GM21619 (cell line): ENCODE results near the gene PGF.
"Not testable (repeated sequence)": the region's sequence is repeated elsewhere in the genome, so short reads cannot be mapped to it uniquely, and the experiment has no call there.

ENCODE experiments used
- ATAC-seq: cut with Tn5 transposase; IDR thresholded peaks from one replicate; pipeline ENCODE4 v1.9.1; 2021; ENCODE audit not compliant: unreplicated experiment

Gene PGF

GRCh38 chr14:74945261-74945851 is 10.0 kb downstream of the PGF start:
- ATAC-seq: no peak

DNA sequence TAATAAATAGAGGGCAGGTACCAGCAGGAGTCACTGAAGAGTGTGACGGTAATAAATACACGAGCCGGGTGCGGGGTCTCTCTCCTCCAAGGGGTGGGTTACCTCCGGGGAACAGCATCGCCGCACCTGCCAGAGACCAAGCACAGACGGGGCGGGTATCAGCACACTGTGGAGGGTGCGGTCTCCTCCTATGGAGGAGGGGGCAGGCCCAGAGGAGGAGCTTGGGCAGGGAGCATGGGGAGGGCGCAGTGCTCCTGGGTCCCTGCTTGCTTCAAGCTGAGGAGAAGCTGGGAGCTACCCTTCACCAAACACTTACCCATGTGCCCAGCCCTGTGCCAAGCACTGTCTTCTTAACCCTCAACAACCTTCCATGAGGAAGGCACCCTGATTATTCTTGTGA is 12.8 kb downstream of the PGF start:
- no peak for ATAC-seq

GRCh38 chr14:74942181-74942580 is 13.2 kb downstream of the PGF start:
- ATAC-seq: no peak

GRCh38 chr14:74941676-74942097 is 13.7 kb downstream of the PGF start:
- ATAC-seq: no peak

DNA sequence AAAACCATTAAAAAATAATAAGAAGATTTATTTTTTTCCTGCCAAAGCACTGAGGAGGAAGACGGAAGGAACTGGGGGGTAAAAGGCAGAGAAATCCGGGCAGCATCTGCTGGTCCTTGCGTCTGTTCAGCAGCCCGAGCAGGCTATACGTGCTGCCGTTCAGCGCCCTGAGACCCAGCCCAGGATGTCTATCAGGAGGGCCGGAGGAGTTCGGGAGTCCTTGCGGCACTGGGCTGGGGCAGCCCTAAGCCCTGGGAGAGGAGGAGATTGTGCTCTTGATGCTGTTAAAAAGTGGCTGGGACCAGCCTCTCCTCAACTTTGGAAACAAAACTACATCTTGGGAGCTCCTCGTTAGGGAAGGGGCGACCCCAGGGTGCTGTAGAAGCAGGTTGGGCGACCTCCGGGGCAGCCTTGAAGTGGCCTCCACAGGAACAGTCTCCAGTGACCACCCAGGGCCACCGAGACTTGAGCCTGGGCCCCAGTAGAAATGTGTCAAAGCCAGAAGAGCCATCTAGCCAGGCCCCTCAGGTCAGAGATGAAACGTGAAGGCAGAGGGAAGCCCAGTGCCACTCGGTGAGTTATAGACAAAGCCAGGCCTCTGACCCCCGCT is 14.3 kb downstream of the PGF start:
- no peak for ATAC-seq

GRCh38 chr14:74938531-74939495 is 16.6 kb downstream of the PGF start:
- ATAC-seq: no peak

- ATAC-seq: no peak
Measured at GRCh38 chr14:74937171-74937570, 18.2 kb downstream of the PGF start.

GRCh38 chr14:74936731-74937130 is 18.7 kb downstream of the PGF start:
- no peak for ATAC-seq

DNA sequence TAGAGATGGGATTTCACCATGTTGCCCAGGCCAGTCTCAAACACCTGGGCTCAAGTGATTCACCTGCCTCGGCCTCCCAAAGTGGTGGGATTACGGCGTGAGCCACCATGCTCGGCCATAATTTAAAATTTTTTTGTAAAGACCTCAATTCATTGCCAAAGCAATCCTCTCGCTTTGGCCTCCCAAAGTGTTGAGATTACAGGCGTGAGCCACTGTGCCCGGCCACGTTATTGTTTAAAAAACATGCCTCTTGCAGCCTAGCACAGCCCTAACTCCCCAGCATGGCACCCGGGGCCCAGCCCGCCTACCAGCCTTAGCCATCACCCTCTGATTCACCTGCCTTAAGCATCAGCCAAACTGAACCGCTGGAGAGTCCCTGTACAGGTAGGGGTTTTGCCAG is 19.2 kb downstream of the PGF start:
- ATAC-seq: no peak

DNA sequence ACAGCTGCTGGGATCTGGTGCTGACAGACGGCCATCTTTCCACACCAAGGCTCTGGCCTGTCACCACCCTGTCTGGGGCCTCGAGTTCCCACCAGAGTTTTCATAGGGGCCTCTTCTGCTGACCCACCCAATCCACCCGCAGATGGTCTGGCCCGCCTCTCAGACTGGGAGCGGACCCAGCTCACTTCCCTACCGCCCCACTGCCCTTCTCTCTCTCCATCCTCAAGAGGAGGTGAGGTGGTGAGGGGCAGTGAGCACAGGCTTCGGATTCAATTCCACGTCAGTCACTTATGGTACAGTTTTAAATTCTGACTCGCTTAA is 20.1 kb downstream of the PGF start:
- no peak for ATAC-seq

- ATAC-seq: no peak
Measured at GRCh38 chr14:74934476-74935359, 20.7 kb downstream of the PGF start.

DNA sequence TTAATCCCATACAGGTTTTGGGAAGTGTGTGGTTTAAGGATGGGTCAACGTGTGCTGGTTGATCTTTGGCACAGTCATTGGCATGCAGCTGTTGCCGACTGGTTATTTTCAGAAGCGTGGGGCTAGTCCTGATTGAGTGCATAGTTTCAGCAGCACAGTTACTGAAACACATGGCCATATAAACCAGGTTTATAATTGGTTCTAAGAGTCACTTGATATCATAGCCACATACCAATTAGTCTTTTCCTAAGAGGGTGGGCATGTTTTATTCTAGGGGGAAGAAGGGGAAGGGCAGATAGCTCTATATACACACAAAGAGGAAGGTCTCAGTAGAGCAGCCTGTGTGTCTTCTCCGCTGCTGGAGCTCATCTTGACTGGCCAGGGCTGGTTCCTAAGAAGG is 21.4 kb downstream of the PGF start:
- ATAC-seq: no peak

GRCh38 chr14:74932936-74933335 is 22.5 kb downstream of the PGF start:
- not testable (repeated sequence) for ATAC-seq

- no peak for ATAC-seq
Measured at GRCh38 chr14:74932401-74932901, 22.9 kb downstream of the PGF start.

- not testable (repeated sequence) for ATAC-seq
Measured at GRCh38 chr14:74931744-74932143, 23.7 kb downstream of the PGF start.

DNA sequence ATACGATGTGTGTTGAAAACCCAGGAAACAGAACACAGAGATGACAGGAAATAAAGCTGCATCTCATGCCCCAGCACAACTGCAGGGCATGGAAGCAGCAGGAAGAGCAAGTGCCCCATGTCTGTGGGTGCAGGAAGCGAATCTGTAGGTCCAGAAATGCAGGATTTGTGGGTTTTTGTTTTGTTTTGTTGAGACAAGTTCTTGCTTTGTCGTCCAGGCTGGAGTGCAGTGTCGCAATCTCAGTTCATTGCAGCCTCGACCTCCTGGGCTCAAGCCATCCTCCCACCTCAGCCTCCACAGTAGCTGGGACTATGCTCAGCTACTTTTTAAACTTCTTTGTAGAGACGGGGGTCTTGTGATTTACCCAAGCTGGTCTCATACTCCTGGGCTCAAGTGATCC is 26.2 kb downstream of the PGF start:
- ATAC-seq: no peak

GRCh38 chr14:74927225-74927624 is 28.2 kb downstream of the PGF start:
- ATAC-seq: no peak

DNA sequence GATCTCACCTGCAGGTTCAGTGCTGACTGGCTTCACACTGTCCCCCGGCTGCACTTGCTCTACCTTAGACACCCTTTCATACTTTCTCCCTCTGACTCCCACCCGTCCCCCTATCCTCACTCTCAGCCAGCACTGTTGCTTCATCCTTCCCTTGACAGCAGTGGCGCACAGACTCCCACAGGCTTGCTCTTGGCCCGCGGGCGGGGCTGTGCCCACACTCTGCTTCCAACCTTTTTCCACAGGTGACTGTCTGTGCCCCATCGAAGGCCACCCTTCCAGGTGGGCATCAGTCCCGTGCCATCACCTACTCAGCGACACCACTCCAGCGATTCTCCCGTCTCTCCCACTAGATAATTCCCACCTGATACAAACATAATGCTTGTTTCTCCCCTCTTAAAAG is 31.3 kb downstream of the PGF start:
- no peak for ATAC-seq

DNA sequence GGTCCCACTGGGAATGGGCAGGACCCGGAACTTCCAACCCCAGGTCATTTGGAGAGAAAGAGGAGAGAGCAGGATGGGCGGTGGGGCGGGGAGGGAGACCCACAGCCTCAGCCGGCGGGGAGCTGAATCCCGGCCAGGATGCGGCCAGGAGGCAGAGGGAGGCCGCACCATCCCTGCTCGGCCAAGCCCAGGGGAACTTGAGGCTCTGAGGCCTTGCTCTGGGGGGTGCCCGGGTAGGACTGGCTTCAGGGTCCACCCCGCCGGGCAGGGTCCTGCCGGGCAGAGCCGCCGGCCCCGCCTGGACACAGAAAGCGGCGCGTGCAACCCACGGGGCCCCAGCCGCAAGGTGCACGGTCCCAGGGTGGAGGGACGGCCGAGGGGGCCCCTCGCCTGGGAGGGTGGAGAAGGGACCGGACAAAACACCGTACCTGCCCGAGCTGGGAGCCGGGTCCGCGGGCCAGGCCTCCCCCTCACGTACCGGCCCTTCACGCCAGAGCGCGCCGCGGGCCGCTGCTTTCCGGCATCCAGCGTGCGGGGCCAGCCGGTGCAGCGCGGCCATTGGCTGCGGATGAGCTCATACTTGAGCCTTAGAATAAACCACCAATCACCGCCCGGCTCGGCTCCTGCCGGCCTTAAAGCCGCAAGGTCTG is 32.5 kb downstream of the PGF start, which contains the start of gene RPS6KL1:
Gene RPS6KL1, minus strand, starts transcription at position 509 of the 650 bp plus-strand sequence. CDS start 1,719 bp downstream, outside the sequence.
- peak; percentile 95 for ATAC-seq
